ENCODE measurements around the gene SEPTIN12. TPM values are rescaled to one million over a fixed set of nuclear protein-coding genes. Genes with fewer than 3 reads are reported as not detected.
"Not testable (repeated sequence)": the region's sequence is repeated elsewhere in the genome, so short reads cannot be mapped to it uniquely, and the experiment has no call there.

SEPTIN12 gene
- total and polyA plus RNA-seq, 7 donors = 2.5 TPM; not detected in 6

DNA sequence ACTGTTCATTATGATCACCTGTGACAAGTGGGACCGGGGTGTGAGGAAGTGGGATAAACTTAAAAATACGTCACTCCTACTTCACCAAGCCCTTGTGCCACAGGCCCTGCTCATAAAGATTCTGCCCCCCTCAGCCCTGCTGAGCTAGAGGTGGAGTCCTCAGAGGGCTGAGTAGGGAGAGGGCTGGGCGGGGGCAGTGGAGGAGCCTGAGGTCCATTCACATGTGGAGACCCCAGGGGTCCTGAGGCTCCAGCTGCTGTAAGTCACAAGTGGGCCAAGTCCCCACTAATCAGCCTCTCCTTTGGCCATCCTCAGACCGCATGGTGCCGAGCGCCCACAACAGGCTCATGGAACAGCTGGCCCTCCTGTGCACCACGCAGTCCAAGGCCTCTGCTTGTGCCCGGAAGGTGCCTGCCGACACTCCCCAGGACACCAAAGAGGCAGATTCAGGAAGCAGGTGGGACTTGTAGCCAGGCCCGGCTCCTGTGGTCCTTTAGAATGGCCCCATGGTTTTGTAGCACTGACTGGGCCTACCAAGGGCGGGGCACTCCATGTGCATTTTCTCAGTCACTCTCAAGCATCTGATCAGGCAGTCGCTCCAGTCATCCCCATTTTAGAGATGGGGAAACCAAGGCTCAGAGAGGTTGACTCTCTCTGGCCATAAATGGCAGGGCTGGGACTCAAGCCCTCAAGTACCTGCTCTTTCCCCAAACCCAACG is 43.4 kb downstream of the SEPTIN12 start:
- intact Hi-C loops (cut with DNase I) = no loop called here
- 79 to 88% methylated on average over 13 of the region's 13 CpGs for WGBS, 2 donors
- Histone ChIP-seq H3K9me3 (no peaks in the 10 kb centered on the region), H3K27ac (no peak overlapping the region), H3K27me3 (no peaks in the 10 kb centered on the region), H3K4me3 (no peak overlapping the region), H3K36me3 (peaks cover 0 to 5% (median 0%) of the 10 kb centered on the region in 4 donors), H3K4me1 (peaks cover 0 to 23% (median 15%) of the 10 kb centered on the region in 4 donors)
- no peak for DNase-seq
- TF ChIP-seq EP300 (IDR thresholded peaks at IDR 0.05) (no peak), POLR2AphosphoS5 (IDR thresholded peaks at IDR 0.05) (no peak), POLR2A (IDR thresholded peaks at IDR 0.05) (no peak)
- TF ChIP-seq, protein P1, sequence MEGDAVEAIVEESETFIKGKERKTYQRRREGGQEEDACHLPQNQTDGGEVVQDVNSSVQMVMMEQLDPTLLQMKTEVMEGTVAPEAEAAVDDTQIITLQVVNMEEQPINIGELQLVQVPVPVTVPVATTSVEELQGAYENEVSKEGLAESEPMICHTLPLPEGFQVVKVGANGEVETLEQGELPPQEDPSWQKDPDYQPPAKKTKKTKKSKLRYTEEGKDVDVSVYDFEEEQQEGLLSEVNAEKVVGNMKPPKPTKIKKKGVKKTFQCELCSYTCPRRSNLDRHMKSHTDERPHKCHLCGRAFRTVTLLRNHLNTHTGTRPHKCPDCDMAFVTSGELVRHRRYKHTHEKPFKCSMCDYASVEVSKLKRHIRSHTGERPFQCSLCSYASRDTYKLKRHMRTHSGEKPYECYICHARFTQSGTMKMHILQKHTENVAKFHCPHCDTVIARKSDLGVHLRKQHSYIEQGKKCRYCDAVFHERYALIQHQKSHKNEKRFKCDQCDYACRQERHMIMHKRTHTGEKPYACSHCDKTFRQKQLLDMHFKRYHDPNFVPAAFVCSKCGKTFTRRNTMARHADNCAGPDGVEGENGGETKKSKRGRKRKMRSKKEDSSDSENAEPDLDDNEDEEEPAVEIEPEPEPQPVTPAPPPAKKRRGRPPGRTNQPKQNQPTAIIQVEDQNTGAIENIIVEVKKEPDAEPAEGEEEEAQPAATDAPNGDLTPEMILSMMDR (IDR thresholded peaks at IDR 0.05) = no peak

GRCh38 chr16:4743226-4743878 is 44.8 kb downstream of the SEPTIN12 start:
- intact Hi-C loops (cut with DNase I) = no loop called here
- 12 to 39% methylated on average over 14 of the region's 14 CpGs for WGBS, 2 donors
- no peak for DNase-seq
- no peaks in the 10 kb centered on the region for H3K27me3 ChIP-seq
- H3K36me3 ChIP-seq = no peaks in the 10 kb centered on the region
- no peak overlapping the region for H3K27ac ChIP-seq
- no peak overlapping the region for H3K4me3 ChIP-seq
- no peak for TF ChIP-seq EP300 (IDR thresholded peaks at IDR 0.05)
- TF ChIP-seq, protein P1 (IDR thresholded peaks at IDR 0.05) = no peak
- H3K9me3 ChIP-seq = no peaks in the 10 kb centered on the region
- peaks cover 0 to 23% (median 15%) of the 10 kb centered on the region in 4 donors for H3K4me1 ChIP-seq

GRCh38 chr16:4738370-4738769 is 49.8 kb downstream of the SEPTIN12 start:
- intact Hi-C loops (cut with DNase I) = loop anchor here (10.0 kb wide), 1 partner anchor 216 kb away; the partner anchor contains the start of gene SEC14L5
- not testable (repeated sequence) for H3K4me3 ChIP-seq, H3K27ac ChIP-seq, H3K36me3 ChIP-seq, DNase-seq, H3K9me3 ChIP-seq, H3K27me3 ChIP-seq
- H3K4me1 ChIP-seq = peaks cover 0 to 17% (median 14%) of the 10 kb centered on the region in 4 donors
- 86% methylated on average over 5 of the region's 5 CpGs for WGBS, 2 donors

DNA sequence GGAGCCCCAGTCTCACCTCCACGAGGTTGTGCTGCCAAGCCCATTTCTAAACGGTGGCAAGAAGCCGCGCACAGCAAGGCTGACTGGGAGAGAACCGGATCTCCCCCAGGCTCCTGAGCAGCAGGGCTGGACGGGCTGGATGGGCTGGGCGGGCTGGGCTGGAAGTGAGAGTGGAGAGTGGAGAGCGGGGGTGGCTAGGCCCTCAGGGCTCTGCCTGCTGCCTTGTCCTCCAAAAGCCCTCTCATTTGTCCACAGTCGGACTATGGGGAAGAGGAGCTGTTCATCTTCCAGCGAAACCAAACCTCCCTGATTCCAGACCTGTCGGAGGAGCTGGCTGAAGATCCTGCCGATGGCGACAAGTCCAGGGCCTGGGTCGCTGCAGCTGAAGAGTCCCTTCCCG is 50.6 kb downstream of the SEPTIN12 start:
- intact Hi-C loops (cut with DNase I) = loop anchor here (10.0 kb wide), 1 partner anchor 217 kb away; the partner anchor contains the start of gene SEC14L5
- no peak for TF ChIP-seq EP300 (IDR thresholded peaks at IDR 0.05)
- TF ChIP-seq POLR2AphosphoS5 (IDR thresholded peaks at IDR 0.05) = no peak
- no peak for TF ChIP-seq POLR2A (IDR thresholded peaks at IDR 0.05)
- TF ChIP-seq, protein P1 (IDR thresholded peaks at IDR 0.05) = no peak

DNA sequence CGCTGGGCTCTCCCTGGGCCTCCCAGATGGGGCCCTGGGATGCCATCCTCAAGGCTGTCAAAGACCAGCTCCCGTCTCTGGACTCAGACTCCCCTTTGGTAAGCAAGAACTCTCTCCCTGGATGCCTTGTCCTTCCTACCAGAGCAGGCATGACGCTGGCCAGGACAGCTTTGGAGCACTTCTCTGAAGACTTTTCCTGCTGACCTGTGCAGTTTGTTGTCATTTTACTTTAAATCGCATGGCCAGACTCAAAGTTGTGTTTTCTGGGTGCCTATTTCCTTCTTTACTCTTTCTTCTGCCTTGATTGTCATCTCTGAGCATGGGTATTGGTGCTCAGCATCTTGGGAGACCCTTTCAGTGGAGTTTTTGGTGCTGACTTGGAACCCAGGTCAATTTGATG is 51.6 kb downstream of the SEPTIN12 start:
- no peaks in the 10 kb centered on the region for H3K9me3 ChIP-seq
- intact Hi-C loops (cut with DNase I) = loop anchor here (10.0 kb wide), 1 partner anchor 218 kb away; the partner anchor contains the start of gene SEC14L5

More for the DNA sequence above, 50.6 kb downstream of the SEPTIN12 start:
- WGBS, 2 donors = 85 to 87% methylated on average over 15 of the region's 15 CpGs
- Histone ChIP-seq H3K9me3 (no peaks in the 10 kb centered on the region), H3K27me3 (no peaks in the 10 kb centered on the region), H3K36me3 (no peaks in the 10 kb centered on the region), H3K4me3 (no peak overlapping the region), H3K4me1 (peaks cover 0 to 20% (median 17%) of the 10 kb centered on the region in 4 donors), H3K27ac (no peak overlapping the region)
- no peak for DNase-seq

More for the DNA sequence above, 51.6 kb downstream of the SEPTIN12 start:
- Histone ChIP-seq H3K4me1 (peaks cover 0 to 20% (median 17%) of the 10 kb centered on the region in 4 donors), H3K27ac (no peak overlapping the region), H3K27me3 (no peaks in the 10 kb centered on the region), H3K4me3 (no peak overlapping the region), H3K36me3 (peaks cover 0 to 2% (median 0%) of the 10 kb centered on the region in 4 donors)
- no peak for TF ChIP-seq EP300 (IDR thresholded peaks at IDR 0.05)
- no peak for TF ChIP-seq POLR2AphosphoS5 (IDR thresholded peaks at IDR 0.05)
- no peak for TF ChIP-seq POLR2A (IDR thresholded peaks at IDR 0.05)
- TF ChIP-seq, protein P1 (IDR thresholded peaks at IDR 0.05) = no peak
- 87 to 93% methylated on average over 4 of the region's 4 CpGs for WGBS, 2 donors
- no peak for DNase-seq
